Stimulated activated CD8-positive, alpha-beta memory T cell treated with anti-CD3 and anti-CD28 coated beads, Interleukin-4, amount 100 ng/mL, for 48 hours (primary cell): ENCODE results near the gene LRRC46.

Source experiments
- DNase-seq: peaks from one replicate; pipeline ENCODE4 v3.0.0-alpha.2; 2020

The LRRC46 gene

GRCh38 chr17:47853616-47854015, 22.1 kb downstream of the LRRC46 start:
- no peak for DNase-seq

DNA sequence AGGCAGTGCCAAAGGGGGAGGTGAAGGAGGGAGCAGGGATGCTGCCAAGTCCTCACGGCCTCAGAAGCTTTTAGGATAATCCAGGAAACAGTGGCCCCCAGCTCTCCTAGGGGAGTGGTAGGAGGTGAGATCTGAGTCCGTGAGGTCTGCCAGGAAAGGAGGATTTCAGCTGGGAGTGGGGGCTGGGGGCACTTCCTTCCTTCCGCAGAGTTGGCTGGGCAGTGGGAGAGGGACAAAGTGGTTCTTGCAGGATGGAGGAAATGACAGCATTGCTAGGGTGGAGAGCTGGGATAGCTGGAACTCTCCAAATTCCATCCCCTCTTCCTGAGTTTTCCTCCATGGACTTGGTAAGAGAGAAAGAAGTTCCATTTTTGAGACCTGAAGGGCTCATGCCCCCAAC, 24.3 kb downstream of the LRRC46 start:
- no peak for DNase-seq

- DNase-seq = no peak
These were observed 25.4 kb downstream of the LRRC46 start for GRCh38 chr17:47856830-47857229.

- DNase-seq = no peak
These were observed 26.3 kb downstream of the LRRC46 start for GRCh38 chr17:47857551-47858455.

- no peak for DNase-seq
These were observed 28.9 kb downstream of the LRRC46 start for GRCh38 chr17:47860386-47860785.

DNA sequence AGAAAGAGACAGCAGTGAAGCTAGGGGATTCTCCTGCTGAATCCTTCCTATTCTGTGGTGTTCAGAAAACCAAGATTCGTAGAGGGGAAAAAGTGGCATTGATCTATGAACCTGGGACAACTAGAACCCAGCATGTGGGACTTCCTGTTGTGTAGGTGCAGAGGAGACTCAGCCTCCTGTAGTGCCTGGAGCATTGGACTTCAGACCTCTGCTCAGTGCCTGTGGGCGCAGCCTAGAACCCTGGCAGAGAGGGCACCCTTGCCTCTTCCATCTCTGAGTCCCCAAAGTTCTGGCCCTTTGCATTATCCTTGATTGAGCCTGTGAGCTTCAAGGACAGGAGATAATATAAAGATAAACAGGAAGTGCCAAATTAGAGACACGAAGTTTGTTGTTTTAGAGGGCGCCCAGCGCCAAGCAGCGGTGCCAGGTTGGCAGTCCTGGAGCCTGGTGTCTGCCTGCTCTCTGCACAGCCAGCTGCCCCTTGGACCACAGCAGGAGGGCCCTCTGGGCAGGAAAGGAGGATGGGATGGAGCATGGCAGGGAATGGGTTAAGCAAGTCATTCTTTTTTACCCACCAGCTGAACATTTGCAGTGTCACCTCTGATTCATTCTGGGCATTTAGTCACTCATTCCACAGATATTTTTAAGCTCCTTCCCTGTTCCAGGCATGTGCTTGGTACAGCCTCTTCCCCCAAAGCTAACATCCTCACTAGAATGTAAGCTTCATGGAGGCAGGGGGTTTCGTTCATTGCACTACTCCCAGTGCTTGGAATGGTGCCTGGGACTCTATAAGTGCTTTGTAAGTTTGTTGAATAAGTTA, 31.4 kb downstream of the LRRC46 start:
- no peak for DNase-seq

DNA sequence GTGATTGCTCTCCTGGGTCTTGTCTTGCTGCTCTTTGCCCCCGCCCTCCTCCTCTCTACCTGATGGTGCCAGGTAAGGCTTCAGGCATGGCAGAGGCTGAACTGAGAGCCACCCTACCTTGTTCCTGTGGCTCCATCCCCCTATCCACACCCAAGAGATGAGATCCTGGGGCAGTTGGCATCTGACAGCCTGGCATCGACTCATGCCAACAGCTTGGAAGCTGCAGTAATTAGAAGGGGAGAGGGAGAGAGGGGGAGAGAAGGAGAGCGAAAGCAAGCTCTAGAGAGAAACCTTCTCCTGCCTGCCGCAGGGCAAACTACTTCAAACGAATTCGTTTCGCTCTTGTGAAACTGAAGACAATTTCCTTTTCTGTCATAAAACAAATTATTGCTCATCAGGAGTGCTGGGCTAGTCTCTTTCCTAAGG, 33.3 kb downstream of the LRRC46 start:
- DNase-seq = no peak

DNA sequence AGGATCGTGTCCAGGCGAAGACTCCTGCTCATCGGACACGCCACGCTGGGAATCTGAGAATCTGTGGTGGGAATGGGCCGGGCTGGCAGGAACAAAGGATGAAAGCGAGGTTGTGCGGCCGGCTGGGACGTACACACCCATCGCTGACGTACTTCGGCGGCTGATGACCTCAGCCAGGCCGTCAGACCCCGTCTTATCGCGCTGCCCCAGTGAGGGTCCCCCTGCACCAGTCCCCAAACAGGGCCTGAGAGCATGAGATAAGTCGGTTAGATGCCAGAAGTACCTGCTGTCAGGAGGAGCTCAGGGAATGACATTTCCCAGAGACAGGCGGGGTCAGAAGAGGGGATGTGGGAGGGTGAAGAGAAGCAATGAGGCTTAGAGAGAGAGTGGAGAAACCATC, 35.5 kb downstream of the LRRC46 start:
- no peak for DNase-seq

- DNase-seq = no peak
These were observed 36.5 kb downstream of the LRRC46 start for GRCh38 chr17:47867813-47868533.

DNA sequence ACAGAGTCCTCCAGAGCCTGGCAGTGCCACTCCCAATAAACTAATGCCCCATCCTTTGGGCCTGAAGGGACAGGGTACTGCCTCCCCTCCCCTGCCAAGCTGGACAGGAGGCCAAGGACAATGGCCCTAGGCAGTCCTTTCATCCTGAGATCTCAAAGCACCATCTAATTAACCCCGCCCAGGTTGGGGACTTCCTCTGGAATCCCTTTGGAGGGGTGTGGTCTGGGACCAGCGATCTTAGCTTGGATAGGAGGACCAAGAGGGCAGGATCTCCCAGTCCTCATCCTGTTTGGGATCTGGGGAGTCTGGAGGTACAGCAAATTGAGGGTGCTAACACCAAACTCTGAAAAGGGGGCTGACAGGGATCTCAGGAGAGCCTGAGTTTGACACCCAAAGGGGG, 37.6 kb downstream of the LRRC46 start:
- DNase-seq = no peak

- no peak for DNase-seq
These were observed 38.6 kb downstream of the LRRC46 start for GRCh38 chr17:47870056-47870455.

- DNase-seq = no peak
These were observed 39.6 kb downstream of the LRRC46 start for GRCh38 chr17:47871048-47871447.

GRCh38 chr17:47872019-47872650, 40.7 kb downstream of the LRRC46 start:
- no peak for DNase-seq

DNA sequence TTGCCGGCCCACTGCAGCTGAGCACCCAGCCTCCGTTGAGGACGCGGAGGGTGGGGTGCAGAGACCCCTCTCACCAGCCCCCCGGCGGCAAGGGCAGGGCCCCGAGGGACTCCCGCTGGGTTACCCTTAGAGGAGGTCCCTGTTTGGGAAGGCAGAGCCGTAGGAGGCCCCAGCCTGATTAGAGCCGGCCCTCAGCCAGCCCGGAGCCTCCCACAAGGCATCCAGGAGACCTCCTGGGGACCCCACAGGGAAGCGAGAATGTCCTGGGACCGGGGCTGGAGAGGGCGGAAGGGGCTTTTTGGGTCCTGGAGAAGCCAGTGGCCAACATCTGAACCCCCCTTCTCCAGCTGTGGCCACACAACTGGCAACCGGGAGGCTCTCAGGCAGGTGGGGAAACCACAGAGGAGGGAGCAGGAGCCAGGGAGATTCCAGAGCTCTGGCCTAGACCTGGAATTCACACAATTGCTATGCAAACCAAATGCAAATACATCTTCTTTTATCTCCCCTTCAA, 41.2 kb downstream of the LRRC46 start:
- DNase-seq = no peak

GRCh38 chr17:47873200-47874090, 42.0 kb downstream of the LRRC46 start:
- DNase-seq = no peak

GRCh38 chr17:47875011-47875985, 43.8 kb downstream of the LRRC46 start:
- DNase-seq = no peak

- no peak for DNase-seq
These were observed 46.0 kb downstream of the LRRC46 start for GRCh38 chr17:47877368-47878034.

GRCh38 chr17:47878203-47879027, 46.9 kb downstream of the LRRC46 start:
- DNase-seq = no peak
